Dendritic cell treated with granulocyte-macrophage colony-stimulating factor and Interleukin-4, amounts not matched to agents 40 ng/mL and 50 ng/mL, for 4 days (primary cell): ENCODE results near the gene TMEM120A.
A peak's percentile ranks its signal among the peaks of the same experiment; 100 is the strongest.

Source experiments
- H3K27ac Mint-ChIP-seq: one replicate; pipeline ENCODE4 v1.8.0; 2022; ENCODE audit warnings: mild to moderate bottlenecking, mixed read lengths
- H3K27me3 Mint-ChIP-seq: one replicate; pipeline ENCODE4 v1.8.0; 2022; ENCODE audit warnings: mild to moderate bottlenecking, mixed read lengths
- H3K36me3 Mint-ChIP-seq: one replicate; pipeline ENCODE4 v1.8.0; 2022; ENCODE audit warnings: low read depth, mixed read lengths
- H3K4me1 Mint-ChIP-seq: one replicate; pipeline ENCODE4 v1.8.0; 2022; ENCODE audit warnings: low read depth, mixed read lengths
- H3K4me3 Mint-ChIP-seq: one replicate; pipeline ENCODE4 v1.8.0; 2022; ENCODE audit warnings: mild to moderate bottlenecking, moderate library complexity, mixed read lengths
- H3K9me3 Mint-ChIP-seq: one replicate; pipeline ENCODE4 v1.8.0; 2022; ENCODE audit warnings: mixed read lengths
- intact Hi-C: fragments of 100-400 bp; cut with micrococcal nuclease; formaldehyde crosslinking; loops from one replicate; pipeline ENCODE4 v1.15.0; 2022

Gene TMEM120A

GRCh38 chr7:75951506-75951905 lies 42.9 kb downstream of the TMEM120A start:
- intact Hi-C loops = loop anchor here (5.0 kb wide), 1 partner anchor 34 kb away; the partner anchor contains the start of gene POR
- H3K9me3 Mint-ChIP-seq = no peaks in the 10 kb centered on the region
- no peak overlapping the region for H3K27ac Mint-ChIP-seq
- H3K4me1 Mint-ChIP-seq = peaks cover 54% of the 10 kb centered on the region
- H3K36me3 Mint-ChIP-seq = peaks cover 53% of the 10 kb centered on the region
- no peaks in the 10 kb centered on the region for H3K27me3 Mint-ChIP-seq
- H3K4me3 Mint-ChIP-seq = no peak overlapping the region

GRCh38 chr7:75950111-75950681 lies 44.2 kb downstream of the TMEM120A start:
- intact Hi-C loops = loop anchor here (5.0 kb wide), 1 partner anchor 33 kb away; the partner anchor contains the start of gene POR
- peak overlapping the region; percentile 32 for H3K27ac Mint-ChIP-seq

GRCh38 chr7:75948179-75948578 lies 46.2 kb downstream of the TMEM120A start:
- H3K36me3 Mint-ChIP-seq = peaks cover 53% of the 10 kb centered on the region
- no peak overlapping the region for H3K4me3 Mint-ChIP-seq
- H3K9me3 Mint-ChIP-seq = no peaks in the 10 kb centered on the region
- peaks cover 62% of the 10 kb centered on the region for H3K4me1 Mint-ChIP-seq
- H3K27me3 Mint-ChIP-seq = no peaks in the 10 kb centered on the region
- no peak overlapping the region for H3K27ac Mint-ChIP-seq
- intact Hi-C loops = loop anchor here (10.0 kb wide), 1 partner anchor 57 kb away; no protein-coding TSS in a partner anchor

More at GRCh38 chr7:75950111-75950681, 44.2 kb downstream of the TMEM120A start:
- Mint-ChIP-seq H3K27me3 (no peaks in the 10 kb centered on the region), H3K4me3 (no peak overlapping the region), H3K36me3 (peaks cover 49% of the 10 kb centered on the region), H3K9me3 (no peaks in the 10 kb centered on the region), H3K4me1 (peaks cover 53% of the 10 kb centered on the region)

GRCh38 chr7:75946207-75946855 lies 48.1 kb downstream of the TMEM120A start:
- H3K36me3 Mint-ChIP-seq = peaks cover 53% of the 10 kb centered on the region
- intact Hi-C loops = loop anchor here (10.0 kb wide), 1 partner anchor 58 kb away; no protein-coding TSS in a partner anchor
- H3K4me3 Mint-ChIP-seq = no peak overlapping the region
- H3K9me3 Mint-ChIP-seq = no peaks in the 10 kb centered on the region
- H3K27me3 Mint-ChIP-seq = no peaks in the 10 kb centered on the region
- no peak overlapping the region for H3K27ac Mint-ChIP-seq
- H3K4me1 Mint-ChIP-seq = peaks cover 54% of the 10 kb centered on the region

- no peaks in the 10 kb centered on the region for H3K9me3 Mint-ChIP-seq
- peaks cover 61% of the 10 kb centered on the region for H3K36me3 Mint-ChIP-seq
- H3K27me3 Mint-ChIP-seq = no peaks in the 10 kb centered on the region
- H3K27ac Mint-ChIP-seq = no peak overlapping the region
- H3K4me1 Mint-ChIP-seq = peaks cover 54% of the 10 kb centered on the region
- H3K4me3 Mint-ChIP-seq = no peak overlapping the region
- intact Hi-C loops = loop anchor here (10.0 kb wide), 1 partner anchor 59 kb away; no protein-coding TSS in a partner anchor
Measured at GRCh38 chr7:75945297-75946168, 48.9 kb downstream of the TMEM120A start.

- Mint-ChIP-seq H3K4me1 (peaks cover 44% of the 10 kb centered on the region), H3K9me3 (no peaks in the 10 kb centered on the region), H3K27me3 (no peaks in the 10 kb centered on the region), H3K36me3 (peaks cover 61% of the 10 kb centered on the region), H3K27ac (no peak overlapping the region), H3K4me3 (no peak overlapping the region)
- intact Hi-C loops = loop anchor here (10.0 kb wide), 1 partner anchor 60 kb away; no protein-coding TSS in a partner anchor
Measured at GRCh38 chr7:75944507-75944906, 49.9 kb downstream of the TMEM120A start.

- peaks cover 39% of the 10 kb centered on the region for H3K4me1 Mint-ChIP-seq
- peaks cover 61% of the 10 kb centered on the region for H3K36me3 Mint-ChIP-seq
- H3K27me3 Mint-ChIP-seq = no peaks in the 10 kb centered on the region
- no peak overlapping the region for H3K4me3 Mint-ChIP-seq
- H3K27ac Mint-ChIP-seq = no peak overlapping the region
- intact Hi-C loops = loop anchor here (10.0 kb wide), 1 partner anchor 61 kb away; no protein-coding TSS in a partner anchor
- no peaks in the 10 kb centered on the region for H3K9me3 Mint-ChIP-seq
Measured at GRCh38 chr7:75943864-75944263, 50.5 kb downstream of the TMEM120A start.

GRCh38 chr7:75938921-75939320 lies 55.5 kb downstream of the TMEM120A start:
- Mint-ChIP-seq H3K4me3 (no peak overlapping the region), H3K27ac (no peak overlapping the region), H3K27me3 (no peaks in the 10 kb centered on the region), H3K9me3 (no peaks in the 10 kb centered on the region), H3K36me3 (peaks cover 47% of the 10 kb centered on the region), H3K4me1 (peaks cover 36% of the 10 kb centered on the region)
- intact Hi-C loops = no loop called here

GRCh38 chr7:75937958-75938786 lies 56.2 kb downstream of the TMEM120A start:
- Mint-ChIP-seq H3K27ac (peak overlapping the region; percentile 53), H3K27me3 (no peaks in the 10 kb centered on the region), H3K9me3 (no peaks in the 10 kb centered on the region), H3K36me3 (peaks cover 53% of the 10 kb centered on the region), H3K4me1 (peaks cover 32% of the 10 kb centered on the region), H3K4me3 (no peak overlapping the region)
- intact Hi-C loops = no loop called here
